Measurements from ENCODE around the gene VSTM1. TPM values are rescaled to one million over a fixed set of nuclear protein-coding genes. Genes with fewer than 3 reads are reported as not detected.
"Not testable (repeated sequence)": the region's sequence is repeated elsewhere in the genome, so short reads cannot be mapped to it uniquely, and the experiment has no call there.

VSTM1 gene
- total RNA-seq: not detected

GRCh38 chr19:54063350-54064116 is at the start of gene VSTM1:
Gene VSTM1, minus strand, starts transcription at chr19:54063897. Its CDS starts 120 bp downstream, at chr19:54063777.
- DNase-seq: no peak

- DNase-seq: no peak
Measured at GRCh38 chr19:54109651-54110050, 46.0 kb upstream of the VSTM1 start.

- DNase-seq: no peak
Measured at GRCh38 chr19:54108496-54108895, 44.8 kb upstream of the VSTM1 start.

- no peak for DNase-seq
Measured at GRCh38 chr19:54107876-54108490, 44.3 kb upstream of the VSTM1 start.

GRCh38 chr19:54106716-54107115 is 43.0 kb upstream of the VSTM1 start:
- DNase-seq: no peak

- no peak for DNase-seq
Measured at GRCh38 chr19:54105796-54106195, 42.1 kb upstream of the VSTM1 start.

- DNase-seq: no peak
Measured at GRCh38 chr19:54104998-54105715, 41.5 kb upstream of the VSTM1 start.

- DNase-seq: peak; percentile 100
Measured at GRCh38 chr19:54102421-54103169, 38.9 kb upstream of the VSTM1 start, which contains the start of gene NDUFA3. Gene NDUFA3, plus strand, starts transcription at chr19:54102855. Its CDS starts 24 bp downstream, at chr19:54102879.

GRCh38 chr19:54100561-54100960 is 36.9 kb upstream of the VSTM1 start, which contains the start of gene OSCAR:
Gene OSCAR, minus strand, starts transcription at chr19:54100803. Its CDS starts 11 bp downstream, at chr19:54100792.
- DNase-seq: no peak

- DNase-seq: not testable (repeated sequence)
Measured at GRCh38 chr19:54099903-54100255, 36.2 kb upstream of the VSTM1 start.

- DNase-seq: no peak
Measured at GRCh38 chr19:54099190-54099902, 35.6 kb upstream of the VSTM1 start.

- DNase-seq: no peak
Measured at GRCh38 chr19:54096617-54097106, 33.0 kb upstream of the VSTM1 start.

GRCh38 chr19:54095859-54096616 is 32.3 kb upstream of the VSTM1 start:
- DNase-seq: peak; percentile 41

GRCh38 chr19:54095136-54095858 is 31.6 kb upstream of the VSTM1 start:
- no peak for DNase-seq

- DNase-seq: no peak
Measured at GRCh38 chr19:54094426-54095000, 30.8 kb upstream of the VSTM1 start.

- DNase-seq: no peak
Measured at GRCh38 chr19:54084410-54084809, 20.7 kb upstream of the VSTM1 start.

- DNase-seq: no peak
Measured at GRCh38 chr19:54081032-54081431, 17.3 kb upstream of the VSTM1 start, which contains the start of gene TARM1. Gene TARM1, minus strand, starts transcription at chr19:54081365. Its CDS starts 25 bp downstream, at chr19:54081340.

- no peak for DNase-seq
Measured at GRCh38 chr19:54077334-54077733, 13.6 kb upstream of the VSTM1 start.

GRCh38 chr19:54074851-54075250 is 11.2 kb upstream of the VSTM1 start:
- DNase-seq: no peak

All from tongue (tissue), 2 donors.